ENCODE measurements around the gene ETV1.
A peak's percentile ranks its signal among the peaks of the same experiment; 100 is the strongest.

The ETV1 gene

GRCh38 chr7:13984831-13985685, 4.4 kb downstream of the ETV1 start:
- DNase-seq: no peak

GRCh38 chr7:13984061-13984460, 5.4 kb downstream of the ETV1 start:
- no peak for DNase-seq

- DNase-seq: no peak
Measured at GRCh38 chr7:13982940-13983677, 6.4 kb downstream of the ETV1 start.

- DNase-seq: peak; percentile 6
Measured at GRCh38 chr7:13981070-13981469, 8.4 kb downstream of the ETV1 start.

- DNase-seq: no peak
Measured at GRCh38 chr7:13980474-13980873, 9.0 kb downstream of the ETV1 start.

- DNase-seq: no peak
Measured at GRCh38 chr7:13979671-13980435, 9.6 kb downstream of the ETV1 start.

- DNase-seq: no peak
Measured at GRCh38 chr7:13976594-13976993, 12.9 kb downstream of the ETV1 start.

- DNase-seq: no peak
Measured at GRCh38 chr7:13965077-13965476, 24.4 kb downstream of the ETV1 start.

- no peak for DNase-seq
Measured at GRCh38 chr7:13963925-13964324, 25.5 kb downstream of the ETV1 start.

GRCh38 chr7:13955494-13955893, 34.0 kb downstream of the ETV1 start:
- DNase-seq: no peak

- DNase-seq: no peak
Measured at GRCh38 chr7:13953368-13953767, 36.1 kb downstream of the ETV1 start.

GRCh38 chr7:13952921-13953320, 36.5 kb downstream of the ETV1 start:
- DNase-seq: no peak

- no peak for DNase-seq
Measured at GRCh38 chr7:13949939-13950338, 39.5 kb downstream of the ETV1 start.

- DNase-seq: no peak
Measured at GRCh38 chr7:13949445-13949844, 40.0 kb downstream of the ETV1 start.

GRCh38 chr7:13948019-13948801, 41.3 kb downstream of the ETV1 start:
- no peak for DNase-seq

- DNase-seq: no peak
Measured at GRCh38 chr7:13947535-13947934, 41.9 kb downstream of the ETV1 start.

GRCh38 chr7:13946181-13946580, 43.3 kb downstream of the ETV1 start:
- no peak for DNase-seq

GRCh38 chr7:13945670-13946069, 43.8 kb downstream of the ETV1 start:
- no peak for DNase-seq

- DNase-seq: no peak
Measured at GRCh38 chr7:13933536-13933935, 55.9 kb downstream of the ETV1 start.

- no peak for DNase-seq
Measured at GRCh38 chr7:13933091-13933490, 56.4 kb downstream of the ETV1 start.

GRCh38 chr7:13932131-13932530, 57.3 kb downstream of the ETV1 start:
- no peak for DNase-seq

- no peak for DNase-seq
Measured at GRCh38 chr7:13921062-13921461, 68.4 kb downstream of the ETV1 start.

Measured in hematopoietic multipotent progenitor cell treated with erythropoietin and hydrocortisone succinate and interleukin-3 and kit ligand, for 6 days (in vitro differentiated cells).